Left lung (tissue), 10 donors: ENCODE measurements around the gene KCNB1. TPM values are rescaled to one million over a fixed set of nuclear protein-coding genes. Genes with fewer than 3 reads are reported as not detected.

Experiments
- ATAC-seq: fragments of 200-7000 bp; cut with Tn5 transposase; one replicate; pipeline ENCODE4 v1.9.1; 2020; ENCODE audit warnings: moderate library complexity
- DNase-seq, 4 donors: peaks; one replicate each; pipeline ENCODE4 v3.0.0-alpha.2; 2013 to 2020
- H3K27ac ChIP-seq, 2 donors: fragments of 200-600 bp; sonication (generic) in 1 of 2; one replicate each; pipeline versions ENCODE4 v1.5.0 to v1.8.0; 2020 to 2021
- H3K27me3 ChIP-seq, 2 donors: fragments of 200-600 bp; sonication (generic) in 1 of 2; one replicate each; pipeline versions ENCODE4 v1.5.0 to v1.8.0; 2020 to 2021
- H3K36me3 ChIP-seq, 2 donors: fragments of 200-600 bp; sonication (generic) in 1 of 2; one replicate each; pipeline versions ENCODE4 v1.5.0 to v1.8.0; 2020 to 2021
- H3K4me1 ChIP-seq, 2 donors: fragments of 200-600 bp; one replicate each; pipeline ENCODE4 v1.8.0; 2021
- H3K4me3 ChIP-seq, 2 donors: fragments of 200-600 bp; sonication (generic) in 1 of 2; one replicate each; pipeline versions ENCODE4 v1.5.0 to v1.8.0; 2020 to 2021; ENCODE audit warnings: mild to moderate bottlenecking in 1 of 2
- H3K9me3 ChIP-seq, 2 donors: fragments of 200-600 bp; sonication (generic) in 1 of 2; one replicate each; pipeline versions ENCODE4 v1.5.0 to v1.8.0; 2020 to 2021
- intact Hi-C, 2 donors: fragments of 100-400 bp; cut with DNase I; formaldehyde crosslinking; loops; one replicate each; pipeline versions ENCODE4 v1.11.2 to v1.14.2; 2022
- polyA plus RNA-seq, 6 donors: library from polyadenylated mRNA; unstranded; fragments of 120-200 nt; gene quantifications; one replicate each; pipeline ENCODE4 v1.2.1, GENCODE V29; 2013; ENCODE audit not compliant: insufficient read length in 6 of 6
- total RNA-seq, 2 donors: library from RNA; stranded (reverse); fragmentation: NEBNext Ultra II Directional; extraction: Animal tissue kit (Norgen Biotek cat#: 25700); gene quantifications; one replicate each; pipeline ENCODE4 v1.2.1, GENCODE V29; 2021
- TF ChIP-seq, protein P1 (sequence below), 2 donors: fragments of 200-600 bp; sonication (generic) in 1 of 2; IDR thresholded peaks; one replicate each; pipeline versions ENCODE4 v1.5.0 to v1.8.0; 2021; ENCODE audit warnings: antibody characterized with exemption in 2 of 2
- donor health status: DM: no; HTN: yes; CAD: no.
- donor health status: DM: no; HTN: no; CAD: no.

Gene KCNB1
- total and polyA plus RNA-seq, 8 donors, result 0.26 to 1.2 (median 0.44) TPM

DNA sequence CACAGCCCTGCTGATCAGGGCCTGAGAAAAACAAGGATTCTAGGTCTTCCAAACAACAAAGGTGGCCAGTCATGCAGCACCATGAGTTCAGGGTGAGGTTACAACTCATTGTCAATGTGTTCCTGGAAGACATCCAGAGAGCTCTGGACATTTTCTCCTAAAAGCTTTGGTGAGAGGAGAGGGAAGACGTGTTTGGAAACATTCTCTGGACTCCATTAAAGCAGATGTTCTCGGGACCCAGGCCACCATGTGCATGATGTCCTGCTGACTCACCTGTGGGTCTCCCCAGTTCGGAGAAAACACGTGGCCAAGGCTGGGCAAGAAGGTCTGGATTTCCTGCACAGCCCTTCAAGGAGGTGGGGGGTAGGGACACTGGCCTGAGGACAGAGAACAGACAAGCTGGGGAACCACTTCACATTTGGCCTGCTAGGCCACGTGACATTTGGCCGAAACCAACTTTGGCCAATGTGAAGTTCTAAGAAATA is 61.6 kb downstream of the KCNB1 start:
- no peak overlapping the region for H3K27ac ChIP-seq
- peaks cover 0 to 4% of the 10 kb centered on the region in 2 donors for H3K27me3 ChIP-seq
- TF ChIP-seq, protein P1, sequence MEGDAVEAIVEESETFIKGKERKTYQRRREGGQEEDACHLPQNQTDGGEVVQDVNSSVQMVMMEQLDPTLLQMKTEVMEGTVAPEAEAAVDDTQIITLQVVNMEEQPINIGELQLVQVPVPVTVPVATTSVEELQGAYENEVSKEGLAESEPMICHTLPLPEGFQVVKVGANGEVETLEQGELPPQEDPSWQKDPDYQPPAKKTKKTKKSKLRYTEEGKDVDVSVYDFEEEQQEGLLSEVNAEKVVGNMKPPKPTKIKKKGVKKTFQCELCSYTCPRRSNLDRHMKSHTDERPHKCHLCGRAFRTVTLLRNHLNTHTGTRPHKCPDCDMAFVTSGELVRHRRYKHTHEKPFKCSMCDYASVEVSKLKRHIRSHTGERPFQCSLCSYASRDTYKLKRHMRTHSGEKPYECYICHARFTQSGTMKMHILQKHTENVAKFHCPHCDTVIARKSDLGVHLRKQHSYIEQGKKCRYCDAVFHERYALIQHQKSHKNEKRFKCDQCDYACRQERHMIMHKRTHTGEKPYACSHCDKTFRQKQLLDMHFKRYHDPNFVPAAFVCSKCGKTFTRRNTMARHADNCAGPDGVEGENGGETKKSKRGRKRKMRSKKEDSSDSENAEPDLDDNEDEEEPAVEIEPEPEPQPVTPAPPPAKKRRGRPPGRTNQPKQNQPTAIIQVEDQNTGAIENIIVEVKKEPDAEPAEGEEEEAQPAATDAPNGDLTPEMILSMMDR (IDR thresholded peaks at IDR 0.05), result no peak
- no peaks in the 10 kb centered on the region for H3K36me3 ChIP-seq
- no peak for ATAC-seq
- no peak for DNase-seq
- no peaks in the 10 kb centered on the region for H3K4me1 ChIP-seq
- intact Hi-C loops, result no loop called here
- no peaks in the 10 kb centered on the region for H3K9me3 ChIP-seq
- no peak overlapping the region for H3K4me3 ChIP-seq

DNA sequence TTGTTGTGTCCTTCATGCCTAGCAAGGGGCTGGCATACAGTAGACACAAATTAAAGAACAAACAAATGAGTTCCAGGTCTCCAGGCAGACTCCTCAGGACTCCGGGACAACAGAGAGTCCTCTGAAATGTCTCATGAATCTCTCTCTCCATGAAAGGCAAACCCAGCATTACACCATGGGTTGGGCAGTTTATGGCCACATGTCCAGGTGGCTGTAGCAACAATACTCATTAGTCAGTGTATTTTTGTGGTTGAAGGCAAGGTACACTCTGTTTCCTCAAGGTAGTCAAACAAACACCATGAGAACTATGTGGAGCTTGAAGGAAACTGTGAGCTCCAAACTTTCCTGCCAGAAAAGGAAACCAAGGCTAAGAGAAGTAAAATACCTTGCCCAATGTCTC is 62.2 kb downstream of the KCNB1 start:
- TF ChIP-seq, protein P1 (IDR thresholded peaks at IDR 0.05), result no peak
- H3K9me3 ChIP-seq, result no peaks in the 10 kb centered on the region
- no peak overlapping the region for H3K4me3 ChIP-seq
- H3K36me3 ChIP-seq, result no peaks in the 10 kb centered on the region
- no peak for ATAC-seq
- DNase-seq, result no peak
- peaks cover 0 to 8% of the 10 kb centered on the region in 2 donors for H3K27me3 ChIP-seq
- H3K27ac ChIP-seq, result no peak overlapping the region
- intact Hi-C loops, result no loop called here
- no peaks in the 10 kb centered on the region for H3K4me1 ChIP-seq

DNA sequence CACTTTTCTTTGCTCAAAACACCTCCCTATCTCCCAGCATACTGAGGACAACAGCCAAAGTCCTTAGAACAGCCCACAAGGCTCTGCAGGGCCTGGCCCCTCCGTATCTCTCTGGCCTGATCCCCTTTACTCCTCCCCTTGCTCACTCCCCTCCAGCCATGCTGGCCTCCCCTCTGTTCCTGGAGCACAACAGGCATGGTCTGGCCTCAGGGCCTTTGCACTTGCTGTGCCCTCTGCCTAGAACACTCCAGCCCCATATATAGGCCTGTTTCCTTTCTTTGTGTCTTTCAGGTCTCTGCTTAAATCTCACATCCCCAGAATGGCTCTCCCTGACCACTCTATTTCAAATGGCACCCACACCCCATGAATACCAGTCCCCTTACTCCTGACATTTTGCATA is 62.7 kb downstream of the KCNB1 start:
- TF ChIP-seq, protein P1 (IDR thresholded peaks at IDR 0.05), result no peak
- intact Hi-C loops, result no loop called here

DNA sequence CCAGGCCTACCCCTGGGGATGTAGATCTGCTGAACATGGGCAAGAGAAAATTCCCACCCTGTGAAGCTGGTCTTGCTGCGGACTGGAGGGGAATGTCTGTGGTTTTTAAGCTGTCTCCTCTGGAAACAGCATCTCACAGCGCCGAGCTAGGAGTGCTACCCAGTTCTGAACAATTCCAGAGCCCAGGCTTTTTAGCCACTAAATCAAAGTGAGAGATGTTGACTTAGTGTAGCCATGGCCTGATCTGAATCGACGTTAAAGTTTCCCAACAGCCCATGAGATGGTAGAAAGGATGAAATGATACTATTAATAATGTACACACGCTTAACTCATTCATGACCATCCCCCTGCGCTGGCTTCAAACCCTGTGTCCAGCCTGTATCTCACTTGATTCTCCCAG is 63.7 kb downstream of the KCNB1 start:
- no peak overlapping the region for H3K4me3 ChIP-seq
- TF ChIP-seq, protein P1 (IDR thresholded peaks at IDR 0.05), result no peak
- H3K27me3 ChIP-seq, result peaks cover 0 to 15% of the 10 kb centered on the region in 2 donors
- H3K9me3 ChIP-seq, result no peaks in the 10 kb centered on the region
- no peak for DNase-seq
- intact Hi-C loops, result no loop called here
- no peak for ATAC-seq
- H3K36me3 ChIP-seq, result no peaks in the 10 kb centered on the region
- H3K4me1 ChIP-seq, result no peaks in the 10 kb centered on the region
- H3K27ac ChIP-seq, result no peak overlapping the region

More for the DNA sequence above, 62.7 kb downstream of the KCNB1 start:
- Histone ChIP-seq H3K36me3 (no peaks in the 10 kb centered on the region), H3K4me1 (no peaks in the 10 kb centered on the region), H3K27ac (no peak overlapping the region), H3K4me3 (no peak overlapping the region), H3K9me3 (no peaks in the 10 kb centered on the region), H3K27me3 (peaks cover 0 to 10% of the 10 kb centered on the region in 2 donors)
- ATAC-seq (no peak), DNase-seq (no peak)

DNA sequence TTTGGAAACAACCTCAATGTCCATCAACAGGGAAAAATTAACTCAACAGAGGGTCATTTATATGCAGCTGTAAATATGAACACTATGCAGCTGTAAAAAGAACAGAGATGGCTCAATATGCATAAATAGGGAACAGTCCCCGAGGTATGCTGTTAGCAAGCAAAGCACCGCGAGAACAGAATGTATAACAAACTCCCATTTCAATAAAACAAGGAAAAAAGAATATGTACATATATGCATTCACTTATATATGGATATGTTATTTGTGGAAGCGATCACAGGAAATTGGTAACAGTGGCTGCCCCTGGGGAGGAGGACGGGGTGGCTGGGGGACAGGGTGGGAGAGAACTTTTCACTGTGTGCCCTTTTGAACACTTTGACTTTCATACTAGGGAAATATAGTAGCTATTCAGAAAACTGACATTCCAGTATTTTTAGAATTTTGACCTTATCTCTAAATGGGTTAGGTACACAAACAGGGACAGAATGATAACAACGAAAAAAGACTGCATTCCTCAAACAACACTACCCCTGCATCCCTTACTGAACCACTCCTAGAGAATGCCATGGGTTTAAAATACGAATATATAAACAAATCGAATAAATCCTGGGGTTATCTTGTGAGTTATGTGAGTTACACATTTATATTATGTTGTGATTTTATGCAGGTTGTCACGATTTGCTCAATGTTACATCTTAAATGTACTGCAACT is 64.5 kb downstream of the KCNB1 start:
- TF ChIP-seq, protein P1 (IDR thresholded peaks at IDR 0.05), result no peak
- peaks cover 0 to 23% of the 10 kb centered on the region in 2 donors for H3K27me3 ChIP-seq
- no peak overlapping the region for H3K27ac ChIP-seq
- DNase-seq (no peak), ATAC-seq (no peak)
- intact Hi-C loops, result no loop called here
- no peak overlapping the region for H3K4me3 ChIP-seq
- no peaks in the 10 kb centered on the region for H3K36me3 ChIP-seq
- H3K4me1 ChIP-seq, result no peaks in the 10 kb centered on the region
- no peaks in the 10 kb centered on the region for H3K9me3 ChIP-seq
